ENCODE data around the gene ZNF175.
A peak's percentile ranks its signal among the peaks of the same experiment; 100 is the strongest.

Gene ZNF175

GRCh38 chr19:51586799-51587198, 15.7 kb downstream of the ZNF175 start:
- H3K4me3 ChIP-seq (ENCODE audit: low read depth, low read length), result no peak overlapping the region
- in situ Hi-C loops (cut with HindIII; ENCODE audit: low sequenced_read_pairs), result no loop called here
- TF ChIP-seq CTCF (IDR thresholded peaks at IDR 0.05; ENCODE audit: low read depth, low read length), result no peak
- DNase-seq (ENCODE audit: low read depth, low spot score), result no peak

GRCh38 chr19:51587264-51588191, 16.4 kb downstream of the ZNF175 start:
- in situ Hi-C loops (cut with HindIII; ENCODE audit: low sequenced_read_pairs), result no loop called here
- DNase-seq (ENCODE audit: low read depth, low spot score), result no peak
- no peak for TF ChIP-seq CTCF (IDR thresholded peaks at IDR 0.05; ENCODE audit: low read depth, low read length)
- H3K4me3 ChIP-seq (ENCODE audit: low read depth, low read length), result no peak overlapping the region

GRCh38 chr19:51589511-51589910, 18.4 kb downstream of the ZNF175 start:
- DNase-seq (ENCODE audit: low read depth, low spot score), result no peak
- in situ Hi-C loops (cut with HindIII; ENCODE audit: low sequenced_read_pairs), result no loop called here
- TF ChIP-seq CTCF (IDR thresholded peaks at IDR 0.05; ENCODE audit: low read depth, low read length), result no peak
- no peak overlapping the region for H3K4me3 ChIP-seq (ENCODE audit: low read depth, low read length)

GRCh38 chr19:51590441-51590840, 19.4 kb downstream of the ZNF175 start:
- TF ChIP-seq CTCF (IDR thresholded peaks at IDR 0.05; ENCODE audit: low read depth, low read length), result no peak
- no peak for DNase-seq (ENCODE audit: low read depth, low spot score)
- in situ Hi-C loops (cut with HindIII; ENCODE audit: low sequenced_read_pairs), result no loop called here
- H3K4me3 ChIP-seq (ENCODE audit: low read depth, low read length), result no peak overlapping the region

DNA sequence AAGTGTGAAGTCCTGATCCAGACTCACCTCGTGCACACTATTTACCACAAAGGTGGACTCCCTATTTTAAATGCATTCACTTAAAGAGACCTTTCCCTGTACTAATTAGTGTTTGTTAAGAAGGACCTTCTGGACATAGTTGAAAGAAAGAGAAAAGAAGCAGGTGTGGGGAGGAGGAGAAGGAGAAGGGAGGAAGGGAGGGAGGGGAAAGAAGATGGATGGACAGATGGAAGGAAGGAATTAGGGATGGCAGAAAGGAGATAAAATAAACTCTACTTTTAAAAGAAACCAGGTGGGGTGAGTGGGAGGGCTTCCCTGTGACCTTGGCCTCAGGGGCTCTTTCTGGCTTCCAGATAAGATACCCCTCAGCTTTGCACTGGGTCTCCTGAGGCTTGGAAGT, 21.4 kb downstream of the ZNF175 start:
- in situ Hi-C loops (cut with HindIII; ENCODE audit: low sequenced_read_pairs), result no loop called here
- H3K4me3 ChIP-seq (ENCODE audit: low read depth, low read length), result no peak overlapping the region
- no peak for TF ChIP-seq CTCF (IDR thresholded peaks at IDR 0.05; ENCODE audit: low read depth, low read length)
- DNase-seq (ENCODE audit: low read depth, low spot score), result no peak

GRCh38 chr19:51593138-51593890, 22.2 kb downstream of the ZNF175 start:
- in situ Hi-C loops (cut with HindIII; ENCODE audit: low sequenced_read_pairs), result no loop called here
- DNase-seq (ENCODE audit: low read depth, low spot score), result no peak
- H3K4me3 ChIP-seq (ENCODE audit: low read depth, low read length), result peak overlapping the region; percentile 89
- no peak for TF ChIP-seq CTCF (IDR thresholded peaks at IDR 0.05; ENCODE audit: low read depth, low read length)
